Calu3 (cell line): ENCODE results near the gene COL5A1. TPM values are rescaled to one million over a fixed set of nuclear protein-coding genes. Genes with fewer than 3 reads are reported as not detected.

Experiments
- BruUV-seq: library from RNA; stranded (reverse); fragments of 400-500 nt; replicated peaks from 2 replicates; lab custom pipeline; 2021; lab: Mats Ljungman, UMichigan
- CTCF ChIA-PET: fragments of 300-600 bp; sonication (Branson Sonifier 250); formaldehyde crosslinking; loops from one replicate; lab custom pipeline; 2022; ENCODE audit warnings: antibody characterized with exemption; lab: Charles Lee
- DNase-seq: peaks from one replicate; pipeline ENCODE4 v3.0.0; 2022
- H3K27ac Mint-ChIP-seq: one replicate; pipeline ENCODE4 v1.8.0; 2022; ENCODE audit warnings: mixed read lengths; ENCODE audit not compliant: unreplicated experiment
- H3K27me3 Mint-ChIP-seq: one replicate; pipeline ENCODE4 v1.8.0; 2022; ENCODE audit warnings: mixed read lengths; ENCODE audit not compliant: unreplicated experiment
- H3K36me3 Mint-ChIP-seq: one replicate; pipeline ENCODE4 v1.8.0; 2022; ENCODE audit warnings: mild to moderate bottlenecking, moderate library complexity, mixed read lengths; ENCODE audit not compliant: insufficient read depth, unreplicated experiment
- H3K4me1 Mint-ChIP-seq: one replicate; pipeline ENCODE4 v1.8.0; 2022; ENCODE audit warnings: mild to moderate bottlenecking, low read depth, mixed read lengths; ENCODE audit not compliant: unreplicated experiment
- H3K4me3 Mint-ChIP-seq: one replicate; pipeline ENCODE4 v1.8.0; 2022; ENCODE audit warnings: mild to moderate bottlenecking, low read depth, moderate library complexity, mixed read lengths; ENCODE audit not compliant: unreplicated experiment
- H3K9me3 Mint-ChIP-seq: one replicate; pipeline ENCODE4 v1.8.0; 2022; ENCODE audit warnings: low read depth, mixed read lengths; ENCODE audit not compliant: unreplicated experiment
- intact Hi-C: fragments of 100-400 bp; cut with micrococcal nuclease; formaldehyde crosslinking; loops from one replicate; pipeline ENCODE4 v1.10.0; 2022; ENCODE audit not compliant: unreplicated experiment
- total RNA-seq: library from RNA; stranded (reverse); gene quantifications from 2 replicates; pipeline ENCODE4 v1.2.3, GENCODE V29; 2022
- TF ChIP-seq, protein P1 (sequence below): fragments of 200-600 bp; IDR thresholded peaks from one replicate; pipeline ENCODE4 v1.8.0; 2022; ENCODE audit warnings: antibody characterized with exemption; ENCODE audit not compliant: unreplicated experiment

Gene COL5A1
- total RNA-seq, 1 experiment from 2014 or later, result not detected

GRCh38 chr9:134880484-134881312 is 239.1 kb downstream of the COL5A1 start, which contains the start of gene FCN2:
Gene FCN2, plus strand, starts transcription at chr9:134880810. Its CDS starts 12 bp downstream, at chr9:134880822.
- Mint-ChIP-seq H3K4me3 (no peak within 1 kb of the TSS), H3K4me1 (no peaks in the 10 kb centered on the region), H3K27me3 (no peaks in the 10 kb centered on the region), H3K9me3 (peaks cover 3% of the 10 kb centered on the region), H3K27ac (no peak within 1 kb of the TSS), H3K36me3 (no peaks in the 10 kb centered on the region)
- intact Hi-C loops, result no loop called here
- TF ChIP-seq, protein P1, sequence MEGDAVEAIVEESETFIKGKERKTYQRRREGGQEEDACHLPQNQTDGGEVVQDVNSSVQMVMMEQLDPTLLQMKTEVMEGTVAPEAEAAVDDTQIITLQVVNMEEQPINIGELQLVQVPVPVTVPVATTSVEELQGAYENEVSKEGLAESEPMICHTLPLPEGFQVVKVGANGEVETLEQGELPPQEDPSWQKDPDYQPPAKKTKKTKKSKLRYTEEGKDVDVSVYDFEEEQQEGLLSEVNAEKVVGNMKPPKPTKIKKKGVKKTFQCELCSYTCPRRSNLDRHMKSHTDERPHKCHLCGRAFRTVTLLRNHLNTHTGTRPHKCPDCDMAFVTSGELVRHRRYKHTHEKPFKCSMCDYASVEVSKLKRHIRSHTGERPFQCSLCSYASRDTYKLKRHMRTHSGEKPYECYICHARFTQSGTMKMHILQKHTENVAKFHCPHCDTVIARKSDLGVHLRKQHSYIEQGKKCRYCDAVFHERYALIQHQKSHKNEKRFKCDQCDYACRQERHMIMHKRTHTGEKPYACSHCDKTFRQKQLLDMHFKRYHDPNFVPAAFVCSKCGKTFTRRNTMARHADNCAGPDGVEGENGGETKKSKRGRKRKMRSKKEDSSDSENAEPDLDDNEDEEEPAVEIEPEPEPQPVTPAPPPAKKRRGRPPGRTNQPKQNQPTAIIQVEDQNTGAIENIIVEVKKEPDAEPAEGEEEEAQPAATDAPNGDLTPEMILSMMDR, result no peak
- CTCF ChIA-PET, result no interaction called here
- DNase-seq, result no peak
- no TSS peak for BruUV-seq

- CTCF ChIA-PET, result no interaction called here
- DNase-seq, result no peak
- H3K9me3 Mint-ChIP-seq, result peaks cover 3% of the 10 kb centered on the region
- TF ChIP-seq, protein P1, result no peak
- intact Hi-C loops, result no loop called here
- no peaks in the 10 kb centered on the region for H3K4me1 Mint-ChIP-seq
- no peaks in the 10 kb centered on the region for H3K36me3 Mint-ChIP-seq
- no peak overlapping the region for H3K4me3 Mint-ChIP-seq
- H3K27ac Mint-ChIP-seq, result no peak overlapping the region
- no TSS peak for BruUV-seq
- no peaks in the 10 kb centered on the region for H3K27me3 Mint-ChIP-seq
Measured at GRCh38 chr9:134881313-134881670, 239.7 kb downstream of the COL5A1 start.

- DNase-seq, result no peak
- H3K4me3 Mint-ChIP-seq, result no peak overlapping the region
- no peak overlapping the region for H3K27ac Mint-ChIP-seq
- intact Hi-C loops, result no loop called here
- BruUV-seq, result no TSS peak
- CTCF ChIA-PET, result no interaction called here
- no peaks in the 10 kb centered on the region for H3K4me1 Mint-ChIP-seq
- no peaks in the 10 kb centered on the region for H3K27me3 Mint-ChIP-seq
- H3K9me3 Mint-ChIP-seq, result peaks cover 3% of the 10 kb centered on the region
- no peaks in the 10 kb centered on the region for H3K36me3 Mint-ChIP-seq
- TF ChIP-seq, protein P1, result no peak
Measured at GRCh38 chr9:134882204-134882785, 240.7 kb downstream of the COL5A1 start.

GRCh38 chr9:134883040-134883782 is 241.6 kb downstream of the COL5A1 start:
- Mint-ChIP-seq H3K4me3 (no peak overlapping the region), H3K27ac (no peak overlapping the region), H3K9me3 (peaks cover 3% of the 10 kb centered on the region), H3K4me1 (no peaks in the 10 kb centered on the region), H3K36me3 (no peaks in the 10 kb centered on the region), H3K27me3 (no peaks in the 10 kb centered on the region)
- DNase-seq, result no peak
- intact Hi-C loops, result no loop called here
- BruUV-seq, result no TSS peak
- TF ChIP-seq, protein P1, result no peak
- CTCF ChIA-PET, result no interaction called here
